IPS DF 4.7 (cell line): ENCODE measurements around the gene NANOS3.

Source experiments
- DNase-seq: peaks from one replicate; pipeline ENCODE4 v3.0.0-alpha.2; 2013; ENCODE audit warnings: low spot score; ENCODE audit errors: extremely low read depth

Gene NANOS3

GRCh38 chr19:13884726-13885591 lies 8.0 kb downstream of the NANOS3 start:
- DNase-seq, result no peak

GRCh38 chr19:13885826-13886365 lies 9.0 kb downstream of the NANOS3 start:
- no peak for DNase-seq

GRCh38 chr19:13887018-13887436 lies 10.1 kb downstream of the NANOS3 start:
- DNase-seq, result no peak

- DNase-seq, result no peak
These were observed 10.6 kb downstream of the NANOS3 start for GRCh38 chr19:13887517-13887916.

GRCh38 chr19:13888281-13888680 lies 11.3 kb downstream of the NANOS3 start:
- DNase-seq, result no peak

- DNase-seq, result no peak
These were observed 13.2 kb downstream of the NANOS3 start for GRCh38 chr19:13890136-13890535.

GRCh38 chr19:13892870-13893269 lies 15.9 kb downstream of the NANOS3 start:
- no peak for DNase-seq

GRCh38 chr19:13894552-13894951 lies 17.6 kb downstream of the NANOS3 start:
- DNase-seq, result no peak

- no peak for DNase-seq
These were observed 19.3 kb downstream of the NANOS3 start for GRCh38 chr19:13896227-13896626.

- no peak for DNase-seq
These were observed 22.5 kb downstream of the NANOS3 start for GRCh38 chr19:13899393-13899792.

GRCh38 chr19:13899912-13900584 lies 23.1 kb downstream of the NANOS3 start:
- DNase-seq, result no peak

- no peak for DNase-seq
These were observed 26.1 kb downstream of the NANOS3 start for GRCh38 chr19:13902993-13903555.

- no peak for DNase-seq
These were observed 28.9 kb downstream of the NANOS3 start, which contains the start of the genes BRME1 and CC2D1A for GRCh38 chr19:13905634-13906520. Gene BRME1, minus strand, starts transcription at chr19:13906117. Its CDS starts 1,225 bp downstream, at chr19:13904892. Gene CC2D1A, plus strand, starts transcription at chr19:13906201. Its CDS starts 241 bp downstream, at chr19:13906442.

- no peak for DNase-seq
These were observed 29.6 kb downstream of the NANOS3 start for GRCh38 chr19:13906521-13906904.

GRCh38 chr19:13906910-13907309 lies 30.0 kb downstream of the NANOS3 start:
- no peak for DNase-seq

GRCh38 chr19:13908674-13909073 lies 31.7 kb downstream of the NANOS3 start:
- no peak for DNase-seq

GRCh38 chr19:13909430-13909829 lies 32.5 kb downstream of the NANOS3 start:
- no peak for DNase-seq

- no peak for DNase-seq
These were observed 36.4 kb downstream of the NANOS3 start for GRCh38 chr19:13913352-13913751.

- DNase-seq, result no peak
These were observed 37.8 kb downstream of the NANOS3 start for GRCh38 chr19:13914777-13915176.

- DNase-seq, result no peak
These were observed 41.0 kb downstream of the NANOS3 start for GRCh38 chr19:13917888-13918406.
